ENCODE measurements around the gene YPEL2.
"Not testable (repeated sequence)": the region's sequence is repeated elsewhere in the genome, so short reads cannot be mapped to it uniquely, and the experiment has no call there.

The YPEL2 gene, protein sequence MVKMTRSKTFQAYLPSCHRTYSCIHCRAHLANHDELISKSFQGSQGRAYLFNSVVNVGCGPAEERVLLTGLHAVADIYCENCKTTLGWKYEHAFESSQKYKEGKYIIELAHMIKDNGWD
- total RNA-seq = 46.6 to 83.0 (median 53.6) reads per million in 4 donors

DNA sequence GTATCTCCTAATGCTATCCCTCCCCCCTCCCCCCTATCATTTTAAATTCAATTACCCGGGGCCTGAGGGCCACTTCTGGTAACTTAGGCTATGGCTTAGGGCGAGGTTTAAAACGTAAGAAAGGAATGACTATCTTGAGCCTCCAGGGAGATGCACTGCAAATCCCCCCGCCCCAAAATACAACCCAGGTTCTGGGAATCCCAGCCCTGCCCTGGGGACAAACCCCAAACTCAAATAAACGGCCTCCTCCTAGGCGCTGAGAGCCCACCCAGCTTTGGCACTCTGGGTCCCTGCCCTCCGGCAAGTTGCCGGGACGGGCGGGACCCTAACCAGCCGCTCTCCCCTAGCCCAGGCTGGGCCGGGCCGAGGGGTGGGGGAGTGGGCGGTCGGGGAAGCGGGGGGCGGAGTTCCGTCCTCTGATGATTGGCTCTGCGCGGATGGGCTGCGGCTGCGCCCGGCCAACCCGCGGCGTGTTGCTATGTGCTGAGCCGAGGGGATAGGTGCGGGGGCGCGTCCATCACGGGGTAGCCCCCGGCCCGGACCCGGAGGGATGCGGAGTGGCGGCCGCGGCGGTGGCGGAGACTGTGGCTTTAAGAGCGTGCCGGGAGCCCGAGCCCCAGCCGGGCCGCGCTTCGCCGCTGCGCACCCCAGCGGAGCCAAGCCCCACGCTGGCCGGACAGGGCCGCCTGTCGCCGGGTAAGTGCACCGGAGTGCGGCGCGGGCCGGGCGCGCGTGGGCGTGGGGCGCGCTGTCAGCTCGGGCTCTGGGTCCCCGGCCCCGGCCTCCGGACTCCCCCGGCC, at the start of gene YPEL2:
YPEL2 (plus strand) TSS at position 527 of the 800 bp plus-strand sequence. CDS start 21,755 bp downstream, outside the sequence.
- DNase-seq = peak; percentile 79 to 91 (median 84)

DNA sequence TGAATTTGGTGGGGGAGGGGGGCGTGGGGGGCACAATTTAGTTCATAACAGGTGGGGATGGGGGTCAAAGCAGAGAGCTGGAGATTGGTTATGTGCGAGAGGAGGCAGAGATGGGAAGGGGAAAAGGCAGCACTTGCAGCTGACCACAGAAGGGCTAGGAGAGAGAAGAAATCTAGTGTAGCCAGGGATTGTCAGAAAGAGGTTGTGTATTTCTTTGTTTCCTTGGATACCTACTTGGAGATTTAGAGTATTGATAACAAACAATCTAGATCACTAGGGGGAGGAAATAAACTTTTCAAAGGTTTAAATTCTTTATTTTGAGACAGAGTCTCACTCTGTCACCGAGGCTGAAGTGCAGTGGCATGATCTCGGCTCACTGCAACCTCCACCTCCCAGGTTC, 47.1 kb upstream of the YPEL2 start:
- DNase-seq = no peak

- DNase-seq = peak in 1 of 5 donors; percentile 19
These were observed 44.0 kb upstream of the YPEL2 start for GRCh38 chr17:59287452-59287851.

DNA sequence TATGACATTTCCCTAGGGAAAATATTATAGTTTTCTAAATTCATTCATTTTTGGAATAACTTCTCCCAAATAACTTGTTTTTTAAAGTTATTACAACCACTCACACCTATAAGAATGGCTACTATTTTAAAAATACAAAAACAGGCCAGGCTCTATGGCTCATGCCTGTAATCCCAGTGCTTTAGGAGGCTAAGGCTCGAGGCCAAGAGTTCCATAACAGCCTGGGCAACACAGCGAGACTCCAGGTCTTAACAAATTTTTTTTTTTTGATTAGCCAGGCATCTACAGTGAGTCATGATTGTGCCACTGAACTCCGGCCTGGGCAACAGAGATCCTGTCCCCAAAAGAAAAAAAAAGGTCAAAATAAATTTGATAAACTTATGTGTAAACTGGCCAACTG, 43.6 kb upstream of the YPEL2 start:
- DNase-seq = no peak

GRCh38 chr17:59289981-59290301, 41.5 kb upstream of the YPEL2 start:
- DNase-seq = no peak

- not testable (repeated sequence) for DNase-seq
These were observed 41.0 kb upstream of the YPEL2 start for GRCh38 chr17:59290302-59290998.

DNA sequence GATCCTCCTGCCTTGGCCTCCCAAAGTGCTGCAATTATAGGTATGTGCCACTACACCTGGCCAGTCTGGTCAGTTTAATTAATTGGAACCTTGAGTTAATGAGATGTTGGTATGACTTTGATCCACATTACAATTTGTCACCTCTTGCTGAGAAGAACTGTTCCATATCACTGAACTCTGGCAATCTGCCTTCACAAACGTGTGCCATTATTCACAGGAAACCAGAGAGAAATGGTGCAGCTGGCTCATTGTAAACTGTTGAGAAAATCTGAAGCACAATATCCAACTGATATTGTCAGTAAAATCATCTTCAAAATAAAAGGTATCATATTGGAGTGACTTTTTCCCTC, 39.3 kb upstream of the YPEL2 start:
- no peak for DNase-seq

GRCh38 chr17:59296190-59296589, 35.3 kb upstream of the YPEL2 start:
- no peak for DNase-seq

- no peak for DNase-seq
These were observed 32.9 kb upstream of the YPEL2 start for GRCh38 chr17:59298521-59298920.

DNA sequence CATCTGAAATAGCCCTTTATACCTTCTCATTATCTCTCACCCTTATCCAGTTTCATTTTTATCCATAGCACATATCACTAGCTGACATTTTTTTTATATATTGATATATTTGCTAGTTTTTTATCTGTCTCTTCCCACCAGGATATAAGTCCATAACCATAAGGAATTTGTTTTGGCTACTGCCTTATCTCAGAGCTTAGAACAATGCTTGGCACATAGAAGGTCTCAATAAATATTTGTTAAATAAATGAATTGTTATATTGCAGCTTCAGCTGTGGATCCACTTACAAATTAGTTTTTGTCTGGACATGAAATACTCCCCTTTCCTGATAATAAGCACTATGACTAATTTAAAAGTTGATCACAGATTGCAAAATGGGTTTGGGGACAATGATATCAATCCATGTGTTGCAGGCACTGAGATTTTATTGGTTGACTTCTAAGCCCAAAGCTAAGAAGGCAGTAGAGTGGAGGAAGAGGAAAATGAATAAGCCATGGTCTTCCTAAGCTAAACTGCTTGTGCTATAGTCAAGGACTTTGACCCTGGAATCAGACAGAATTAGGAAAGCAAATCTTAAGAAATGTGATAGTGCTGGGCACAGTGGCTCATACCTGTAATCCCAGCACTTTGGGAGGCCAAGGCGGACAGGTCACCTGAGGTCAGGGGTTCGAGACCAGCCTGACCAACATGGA, 31.9 kb upstream of the YPEL2 start:
- DNase-seq = no peak

GRCh38 chr17:59300941-59301340, 30.5 kb upstream of the YPEL2 start:
- DNase-seq = no peak

DNA sequence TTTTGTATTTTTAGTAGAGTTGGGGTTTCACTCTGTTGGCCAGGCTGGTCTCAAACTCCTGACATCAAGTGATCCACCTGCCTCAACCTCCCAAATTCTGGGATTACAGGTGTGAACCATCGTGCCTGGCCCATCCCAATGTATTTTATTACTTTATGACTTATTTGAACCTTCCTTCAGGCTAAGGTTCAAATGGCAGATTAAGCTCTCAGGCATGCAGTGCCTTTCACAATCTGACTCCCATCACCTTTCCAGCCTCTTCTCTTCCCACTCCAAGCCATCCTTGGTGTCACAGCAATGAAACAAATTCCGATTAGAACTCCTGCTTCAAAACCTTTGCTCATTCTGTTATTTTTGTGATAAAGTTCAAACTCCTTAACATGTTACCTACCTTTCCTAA, 26.6 kb upstream of the YPEL2 start:
- DNase-seq = no peak

GRCh38 chr17:59310263-59310920, 21.1 kb upstream of the YPEL2 start:
- DNase-seq = no peak

DNA sequence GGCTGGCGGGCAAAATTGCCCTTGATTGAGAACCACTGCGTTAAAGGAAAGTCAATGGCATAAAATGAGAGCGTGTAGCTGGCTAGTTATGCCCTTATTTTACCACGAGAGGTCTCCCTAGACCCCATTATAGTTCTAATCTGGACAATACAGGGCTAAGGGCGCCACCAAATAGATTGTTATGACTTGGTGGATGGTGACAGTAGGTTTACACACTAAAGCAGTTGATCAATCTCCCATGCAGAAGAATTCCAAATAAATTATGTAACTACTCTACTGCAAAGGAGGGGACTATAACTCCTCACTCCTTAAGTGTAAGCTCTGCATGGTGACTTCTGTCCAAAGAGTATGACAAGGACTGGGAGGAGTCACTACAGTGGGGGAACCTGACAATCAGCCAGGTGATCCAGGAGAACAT, 20.4 kb upstream of the YPEL2 start:
- peak in 3 of 5 donors; percentile 17 to 76 (median 33) for DNase-seq

GRCh38 chr17:59311521-59311920, 19.9 kb upstream of the YPEL2 start:
- not testable (repeated sequence) for DNase-seq

GRCh38 chr17:59315866-59316265, 15.6 kb upstream of the YPEL2 start:
- DNase-seq = no peak

GRCh38 chr17:59327121-59327980, 4.1 kb upstream of the YPEL2 start:
- no peak for DNase-seq

- no peak for DNase-seq
These were observed 3.5 kb upstream of the YPEL2 start for GRCh38 chr17:59327981-59328290.

GRCh38 chr17:59328601-59329000, 2.9 kb upstream of the YPEL2 start:
- DNase-seq = no peak

GRCh38 chr17:59329176-59330052, 2.0 kb upstream of the YPEL2 start:
- DNase-seq = peak; percentile 18 to 73 (median 30)

Measured in T-helper 1 cell (primary cell).